HFFc6 (cell line): ENCODE measurements around the gene PRKAG2. TPM values are rescaled to one million over a fixed set of nuclear protein-coding genes. Genes with fewer than 3 reads are reported as not detected.

Experiments used
- DNase-seq: peaks from one replicate; pipeline ENCODE4 v3.0.0-alpha.2; 2018
- H3K27ac Mint-ChIP-seq: 2 replicates; pipeline ENCODE4 v1.8.0; 2020; ENCODE audit warnings: mild to moderate bottlenecking, mixed read lengths
- H3K27me3 Mint-ChIP-seq: 2 replicates; pipeline ENCODE4 v1.8.0; 2021; ENCODE audit warnings: mild to moderate bottlenecking, moderate library complexity, mixed read lengths; ENCODE audit not compliant: insufficient read depth
- H3K36me3 Mint-ChIP-seq: 2 replicates; pipeline ENCODE4 v1.8.0; 2021; ENCODE audit warnings: low read depth, mixed read lengths
- H3K4me1 Mint-ChIP-seq: 2 replicates; pipeline ENCODE4 v1.8.0; 2020; ENCODE audit warnings: low read depth, mixed read lengths
- H3K4me3 Mint-ChIP-seq: 2 replicates; pipeline ENCODE4 v1.8.0; 2020; ENCODE audit warnings: mild to moderate bottlenecking, moderate library complexity, mixed read lengths
- H3K9me3 Mint-ChIP-seq: 2 replicates; pipeline ENCODE4 v1.8.0; 2020; ENCODE audit warnings: mild to moderate bottlenecking, mixed read lengths
- CTCF ChIP-seq: fragments of 200-600 bp; sonication (generic); IDR thresholded peaks from 2 replicates; pipeline ENCODE4 v1.5.0; 2021; ENCODE audit warnings: antibody characterized with exemption, mild to moderate bottlenecking
- total RNA-seq, 6 experiments: library from RNA; stranded (reverse); fragmentation: NEBNext Ultra II Directional; extraction: Animal tissue kit (Norgen Biotek cat#: 25700); gene quantifications; 2 replicates in 1 of 6; 3 replicates in 5 of 6; pipeline ENCODE4 v1.2.3, GENCODE V29; 2021

The PRKAG2 gene
- total RNA-seq, 6 experiments from 2014 or later: 15.1 to 19.2 (median 18.4) TPM

GRCh38 chr7:151896486-151896885 is 19.6 kb upstream of the PRKAG2 start:
- H3K27me3 Mint-ChIP-seq: peaks cover 47% of the 10 kb centered on the region
- no peak overlapping the region for H3K27ac Mint-ChIP-seq
- no peak for TF ChIP-seq CTCF

GRCh38 chr7:151896086-151896485 is 19.2 kb upstream of the PRKAG2 start:
- no peaks in the 10 kb centered on the region for H3K9me3 Mint-ChIP-seq
- no peak overlapping the region for H3K27ac Mint-ChIP-seq
- peaks cover 48% of the 10 kb centered on the region for H3K27me3 Mint-ChIP-seq

More at GRCh38 chr7:151896486-151896885, 19.6 kb upstream of the PRKAG2 start:
- H3K4me3 Mint-ChIP-seq: no peak overlapping the region
- H3K4me1 Mint-ChIP-seq: peaks cover 11% of the 10 kb centered on the region
- no peaks in the 10 kb centered on the region for H3K36me3 Mint-ChIP-seq
- no peaks in the 10 kb centered on the region for H3K9me3 Mint-ChIP-seq
- no peak for DNase-seq

DNA sequence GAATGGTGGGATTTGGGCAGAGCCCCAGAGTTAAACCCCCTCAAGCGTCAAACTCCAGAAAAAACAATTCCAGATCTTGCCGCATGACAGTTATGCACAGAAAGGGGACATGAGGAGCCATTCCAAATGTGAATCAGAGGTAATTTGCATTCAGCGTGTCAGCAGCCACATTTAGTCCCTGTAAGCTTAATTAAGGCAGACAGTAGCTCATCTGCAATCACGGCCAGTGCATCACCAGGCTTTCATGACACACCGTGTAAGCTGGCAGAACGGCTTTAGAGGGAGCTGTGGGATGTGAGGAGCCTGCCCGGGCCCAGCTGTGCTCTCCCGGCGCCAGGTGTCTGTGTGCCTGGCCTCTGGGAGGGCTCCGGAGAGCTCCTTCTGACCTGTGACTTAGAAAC is 18.7 kb upstream of the PRKAG2 start:
- Mint-ChIP-seq H3K9me3 (no peaks in the 10 kb centered on the region), H3K4me1 (peaks cover 11% of the 10 kb centered on the region), H3K4me3 (no peak overlapping the region), H3K27me3 (peaks cover 50% of the 10 kb centered on the region), H3K27ac (no peak overlapping the region), H3K36me3 (no peaks in the 10 kb centered on the region)
- peak; percentile 17 for DNase-seq
- no peak for TF ChIP-seq CTCF

More at GRCh38 chr7:151896086-151896485, 19.2 kb upstream of the PRKAG2 start:
- TF ChIP-seq CTCF: no peak
- Mint-ChIP-seq H3K4me3 (no peak overlapping the region), H3K4me1 (peaks cover 11% of the 10 kb centered on the region), H3K36me3 (no peaks in the 10 kb centered on the region)
- DNase-seq: no peak

GRCh38 chr7:151895008-151895630 is 18.2 kb upstream of the PRKAG2 start:
- Mint-ChIP-seq H3K27ac (no peak overlapping the region), H3K4me3 (no peak overlapping the region), H3K4me1 (peaks cover 11% of the 10 kb centered on the region), H3K9me3 (no peaks in the 10 kb centered on the region), H3K27me3 (peaks cover 55% of the 10 kb centered on the region), H3K36me3 (no peaks in the 10 kb centered on the region)
- no peak for TF ChIP-seq CTCF
- no peak for DNase-seq

DNA sequence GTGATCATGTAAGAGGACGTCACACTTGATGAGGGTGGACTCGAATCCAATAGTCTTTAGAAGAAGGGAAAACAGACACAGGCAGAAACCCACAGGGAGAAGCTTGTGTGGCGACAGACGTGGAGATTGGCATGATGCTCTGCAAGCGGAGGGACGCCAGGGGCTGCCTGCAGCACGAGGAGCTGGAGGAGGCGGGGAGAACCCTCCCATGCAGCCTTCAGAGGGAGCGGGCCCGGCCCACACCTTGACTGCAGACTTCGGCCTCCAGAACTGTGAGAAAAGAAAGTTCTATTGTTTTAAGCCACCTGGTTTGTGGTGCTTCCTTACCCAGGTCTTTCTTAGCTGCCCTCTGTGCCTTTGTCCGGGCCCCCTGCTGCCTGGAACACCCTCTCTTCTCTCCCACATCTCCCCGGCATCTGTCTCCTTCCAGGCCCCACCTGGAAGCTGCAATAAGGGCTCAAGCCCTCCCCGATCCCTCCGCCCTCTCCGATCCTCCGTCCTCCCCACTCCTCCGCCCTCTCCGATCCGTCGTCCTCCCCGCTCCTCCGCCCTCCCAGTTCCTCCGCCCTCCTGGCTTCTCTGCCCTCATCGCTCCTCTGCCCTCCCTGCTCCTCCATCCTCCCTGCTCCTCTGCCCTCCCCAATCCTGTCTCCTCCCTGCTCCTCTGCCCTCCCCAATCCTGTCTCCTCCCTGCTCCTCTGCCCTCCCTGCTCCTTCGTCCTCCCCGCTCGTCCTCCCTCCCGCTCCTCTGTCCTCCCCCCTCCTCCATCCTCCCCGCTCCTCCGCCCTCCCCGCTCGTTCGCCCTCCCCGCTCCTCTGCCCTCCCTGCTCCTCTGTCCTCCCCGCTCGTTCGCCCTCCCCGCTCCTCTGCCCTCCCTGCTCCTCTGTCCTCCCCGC is 17.4 kb upstream of the PRKAG2 start:
- H3K27ac Mint-ChIP-seq: no peak overlapping the region
- no peak for TF ChIP-seq CTCF
- no peaks in the 10 kb centered on the region for H3K9me3 Mint-ChIP-seq

More for the DNA sequence above, 17.4 kb upstream of the PRKAG2 start:
- no peak overlapping the region for H3K4me3 Mint-ChIP-seq
- H3K27me3 Mint-ChIP-seq: peaks cover 49% of the 10 kb centered on the region
- H3K36me3 Mint-ChIP-seq: no peaks in the 10 kb centered on the region
- DNase-seq: no peak
- H3K4me1 Mint-ChIP-seq: peaks cover 11% of the 10 kb centered on the region
